HL-60 (cell line): Measurements from ENCODE around the gene AGAP1.

Experiments used
- DNase-seq, 2 experiments: peaks; one replicate each; pipeline ENCODE4 v3.0.0-alpha.2; 2010 to 2020; ENCODE audit warnings: low read depth in 1 of 2, low spot score in 1 of 2
- H3K27ac ChIP-seq: fragments of 250-450 bp; sonication (Bioruptor Pico); replicated peaks from 2 replicates; pipeline ENCODE4 v1.5.1; 2020; ENCODE audit warnings: mild to moderate bottlenecking, moderate library complexity
- H3K27me3 ChIP-seq: fragments of 250-450 bp; sonication (Bioruptor Pico); 2 replicates; pipeline ENCODE4 v1.5.1; 2021; ENCODE audit warnings: mild to moderate bottlenecking, moderate library complexity; ENCODE audit not compliant: insufficient read depth, poor library complexity, severe bottlenecking
- H3K4me3 ChIP-seq: replicated peaks from 2 replicates; pipeline ENCODE4 v1.5.1; 2011; ENCODE audit warnings: mild to moderate bottlenecking, control low read depth, low read length; ENCODE audit not compliant: insufficient read depth
- CTCF ChIP-seq: IDR thresholded peaks from one replicate; pipeline ENCODE4 v1.5.1; 2011; ENCODE audit warnings: low read length, control low read depth, inconsistent platforms; ENCODE audit not compliant: insufficient read depth
- GABPA ChIP-seq: IDR thresholded peaks from 2 replicates; pipeline ENCODE4 v1.6.1; 2012; ENCODE audit warnings: low read depth
- POLR2AphosphoS5 ChIP-seq: IDR thresholded peaks from 2 replicates; pipeline ENCODE4 v1.6.1; 2012; ENCODE audit warnings: low read depth
- SPI1 ChIP-seq: IDR thresholded peaks from 2 replicates; pipeline ENCODE4 v1.6.1; 2012; ENCODE audit warnings: low read depth, mild to moderate bottlenecking, borderline replicate concordance
- TF ChIP-seq, protein P1 (sequence below): IDR thresholded peaks from 2 replicates; pipeline ENCODE4 v1.6.1; 2012; ENCODE audit warnings: low read depth; ENCODE audit not compliant: insufficient replicate concordance

Gene AGAP1

GRCh38 chr2:235986361-235986760 lies 492.5 kb downstream of the AGAP1 start:
- TF ChIP-seq CTCF (no peak), SPI1 (no peak)
- H3K4me3 ChIP-seq, result no peak overlapping the region
- H3K27ac ChIP-seq, result no peak overlapping the region
- DNase-seq, result no peak
- no peaks in the 10 kb centered on the region for H3K27me3 ChIP-seq

- TF ChIP-seq, protein P1, sequence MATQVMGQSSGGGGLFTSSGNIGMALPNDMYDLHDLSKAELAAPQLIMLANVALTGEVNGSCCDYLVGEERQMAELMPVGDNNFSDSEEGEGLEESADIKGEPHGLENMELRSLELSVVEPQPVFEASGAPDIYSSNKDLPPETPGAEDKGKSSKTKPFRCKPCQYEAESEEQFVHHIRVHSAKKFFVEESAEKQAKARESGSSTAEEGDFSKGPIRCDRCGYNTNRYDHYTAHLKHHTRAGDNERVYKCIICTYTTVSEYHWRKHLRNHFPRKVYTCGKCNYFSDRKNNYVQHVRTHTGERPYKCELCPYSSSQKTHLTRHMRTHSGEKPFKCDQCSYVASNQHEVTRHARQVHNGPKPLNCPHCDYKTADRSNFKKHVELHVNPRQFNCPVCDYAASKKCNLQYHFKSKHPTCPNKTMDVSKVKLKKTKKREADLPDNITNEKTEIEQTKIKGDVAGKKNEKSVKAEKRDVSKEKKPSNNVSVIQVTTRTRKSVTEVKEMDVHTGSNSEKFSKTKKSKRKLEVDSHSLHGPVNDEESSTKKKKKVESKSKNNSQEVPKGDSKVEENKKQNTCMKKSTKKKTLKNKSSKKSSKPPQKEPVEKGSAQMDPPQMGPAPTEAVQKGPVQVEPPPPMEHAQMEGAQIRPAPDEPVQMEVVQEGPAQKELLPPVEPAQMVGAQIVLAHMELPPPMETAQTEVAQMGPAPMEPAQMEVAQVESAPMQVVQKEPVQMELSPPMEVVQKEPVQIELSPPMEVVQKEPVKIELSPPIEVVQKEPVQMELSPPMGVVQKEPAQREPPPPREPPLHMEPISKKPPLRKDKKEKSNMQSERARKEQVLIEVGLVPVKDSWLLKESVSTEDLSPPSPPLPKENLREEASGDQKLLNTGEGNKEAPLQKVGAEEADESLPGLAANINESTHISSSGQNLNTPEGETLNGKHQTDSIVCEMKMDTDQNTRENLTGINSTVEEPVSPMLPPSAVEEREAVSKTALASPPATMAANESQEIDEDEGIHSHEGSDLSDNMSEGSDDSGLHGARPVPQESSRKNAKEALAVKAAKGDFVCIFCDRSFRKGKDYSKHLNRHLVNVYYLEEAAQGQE, result no peak
- no peak for TF ChIP-seq SPI1
- no peak for TF ChIP-seq CTCF
- no peak for TF ChIP-seq POLR2AphosphoS5
- TF ChIP-seq GABPA, result no peak
- no peak for DNase-seq
- Histone ChIP-seq H3K27me3 (no peaks in the 10 kb centered on the region), H3K27ac (no peak overlapping the region), H3K4me3 (no peak overlapping the region)
Observed at GRCh38 chr2:235988271-235989015, 494.6 kb downstream of the AGAP1 start.

- DNase-seq, result no peak
- H3K27ac ChIP-seq, result no peak overlapping the region
- no peaks in the 10 kb centered on the region for H3K27me3 ChIP-seq
- TF ChIP-seq CTCF (no peak), GABPA (no peak), POLR2AphosphoS5 (no peak), SPI1 (no peak)
- TF ChIP-seq, protein P1, result no peak
- no peak overlapping the region for H3K4me3 ChIP-seq
Observed at GRCh38 chr2:235989591-235989990, 495.7 kb downstream of the AGAP1 start.

- Histone ChIP-seq H3K27ac (no peak overlapping the region), H3K27me3 (no peaks in the 10 kb centered on the region), H3K4me3 (no peak overlapping the region)
- TF ChIP-seq POLR2AphosphoS5 (no peak), CTCF (no peak), GABPA (no peak), SPI1 (no peak)
- TF ChIP-seq, protein P1, result no peak
- no peak for DNase-seq
Observed at GRCh38 chr2:235990344-235990743, 496.5 kb downstream of the AGAP1 start.
